H9 (cell line): Measurements from ENCODE around the gene INTS1. TPM values are rescaled to one million over a fixed set of nuclear protein-coding genes. Genes with fewer than 3 reads are reported as not detected.

ENCODE experiments used
- DNase-seq: peaks from one replicate; pipeline ENCODE4 v3.0.0-alpha.2; 2017
- H2AFZ ChIP-seq: one replicate; pipeline ENCODE4 v1.6.1; 2013; ENCODE audit warnings: mild to moderate bottlenecking, low read length, control low read depth, moderate library complexity
- H2AK5ac ChIP-seq: 2 replicates; pipeline ENCODE4 v1.6.1; 2013; ENCODE audit warnings: low read length, control low read depth, mixed read lengths; ENCODE audit not compliant: insufficient read length
- H2BK120ac ChIP-seq: one replicate; pipeline ENCODE4 v1.6.1; 2013; ENCODE audit warnings: low read depth, mild to moderate bottlenecking, low read length, control low read depth, inconsistent platforms; ENCODE audit not compliant: poor library complexity, severe bottlenecking
- H2BK12ac ChIP-seq: 2 replicates; pipeline ENCODE4 v1.6.1; 2013; ENCODE audit warnings: low read length, control low read depth, mixed read lengths, low read depth; ENCODE audit not compliant: insufficient read length
- H2BK15ac ChIP-seq: 2 replicates; pipeline ENCODE4 v1.6.1; 2013; ENCODE audit warnings: low read depth, low read length, control low read depth
- H2BK20ac ChIP-seq: one replicate; pipeline ENCODE4 v1.6.1; 2013; ENCODE audit warnings: low read depth, mild to moderate bottlenecking, low read length, control low read depth, inconsistent platforms; ENCODE audit not compliant: poor library complexity, severe bottlenecking
- H2BK5ac ChIP-seq: 2 replicates; pipeline ENCODE4 v1.6.1; 2013; ENCODE audit warnings: low read length, control low read depth, mixed read lengths; ENCODE audit not compliant: insufficient read length
- H3K14ac ChIP-seq: 2 replicates; pipeline ENCODE4 v1.6.1; 2013; ENCODE audit warnings: low read length, control low read depth; ENCODE audit not compliant: insufficient read depth
- H3K18ac ChIP-seq: 2 replicates; pipeline ENCODE4 v1.6.1; 2013; ENCODE audit warnings: low read depth, mild to moderate bottlenecking, mixed read lengths, low read length, control low read depth; ENCODE audit not compliant: insufficient read length
- H3K23ac ChIP-seq: 2 replicates; pipeline ENCODE4 v1.6.1; 2013; ENCODE audit warnings: low read length, control low read depth, mixed read lengths, low read depth; ENCODE audit not compliant: insufficient read length
- H3K23me2 ChIP-seq: 2 replicates; pipeline ENCODE4 v1.6.1; 2013; ENCODE audit warnings: low read depth, mild to moderate bottlenecking, mixed read lengths, low read length, control low read depth; ENCODE audit not compliant: insufficient read length, poor library complexity, severe bottlenecking
- H3K27ac ChIP-seq: 2 replicates; pipeline ENCODE4 v1.5.1; 2013; ENCODE audit warnings: low read length, control low read depth, mixed read lengths, low read depth; ENCODE audit not compliant: insufficient read length
- H3K27me3 ChIP-seq: 2 replicates; pipeline ENCODE4 v1.6.1; 2013; ENCODE audit warnings: low read length, control low read depth, inconsistent platforms; ENCODE audit not compliant: insufficient read depth
- H3K4ac ChIP-seq: 2 replicates; pipeline ENCODE4 v1.6.1; 2013; ENCODE audit warnings: low read depth, mild to moderate bottlenecking, control low read depth, inconsistent platforms, low read length, moderate library complexity
- H3K4me1 ChIP-seq: 2 replicates; pipeline ENCODE4 v1.6.1; 2013; ENCODE audit warnings: low read length, control low read depth, inconsistent platforms; ENCODE audit not compliant: insufficient read depth
- H3K4me2 ChIP-seq: 2 replicates; pipeline ENCODE4 v1.6.1; 2013; ENCODE audit warnings: low read length, control low read depth, mixed read lengths; ENCODE audit not compliant: insufficient read length, insufficient read depth
- H3K56ac ChIP-seq: 2 replicates; pipeline ENCODE4 v1.6.1; 2013; ENCODE audit warnings: low read depth, mild to moderate bottlenecking, mixed read lengths, low read length, control low read depth; ENCODE audit not compliant: insufficient read length
- H3K79me1 ChIP-seq: 2 replicates; pipeline ENCODE4 v1.6.1; 2013; ENCODE audit warnings: low read depth, mild to moderate bottlenecking, moderate library complexity, low read length, control low read depth, inconsistent platforms; ENCODE audit not compliant: insufficient read depth, poor library complexity, severe bottlenecking
- H3K79me2 ChIP-seq: 2 replicates; pipeline ENCODE4 v1.6.1; 2013; ENCODE audit warnings: low read length, control low read depth, inconsistent platforms; ENCODE audit not compliant: insufficient read depth
- H3K9ac ChIP-seq: 2 replicates; pipeline ENCODE4 v1.6.1; 2013; ENCODE audit warnings: low read length, control low read depth, mixed read lengths; ENCODE audit not compliant: insufficient read length; ENCODE audit errors: extremely low read depth
- H3K9me3 ChIP-seq: one replicate; pipeline ENCODE4 v1.6.1; 2013; ENCODE audit warnings: low read depth, low read length, inconsistent platforms; ENCODE audit not compliant: control insufficient read depth
- H3T11ph ChIP-seq: one replicate; pipeline ENCODE4 v1.6.1; 2013; ENCODE audit warnings: mild to moderate bottlenecking, low read length, control low read depth, inconsistent platforms
- H4K20me1 ChIP-seq: one replicate; pipeline ENCODE4 v1.6.1; 2013; ENCODE audit not compliant: control insufficient read depth, insufficient read length, insufficient read depth
- H4K5ac ChIP-seq: 2 replicates; pipeline ENCODE4 v1.6.1; 2013; ENCODE audit warnings: low read depth, mild to moderate bottlenecking, mixed read lengths, low read length, control low read depth; ENCODE audit not compliant: insufficient read length
- H4K8ac ChIP-seq: replicated peaks from 2 replicates; pipeline ENCODE4 v1.6.1; 2013; ENCODE audit warnings: low read length, control low read depth, mixed read lengths, low read depth; ENCODE audit not compliant: insufficient read length
- H4K91ac ChIP-seq: 2 replicates; pipeline ENCODE4 v1.6.1; 2013; ENCODE audit warnings: low read depth, mild to moderate bottlenecking, moderate library complexity, mixed read lengths, low read length, control low read depth; ENCODE audit not compliant: insufficient read length
- H3K27ac Mint-ChIP-seq, 3 experiments: 2 replicates in 2 of 3; 3 replicates in 1 of 3; pipeline ENCODE4 v1.8.0; 2020 to 2021; ENCODE audit warnings: mixed read lengths in 3 of 3, mild to moderate bottlenecking in 1 of 3, moderate library complexity in 1 of 3
- H3K27me3 Mint-ChIP-seq: 2 replicates; pipeline ENCODE4 v1.8.0; 2021; ENCODE audit warnings: low read depth, mild to moderate bottlenecking, moderate library complexity, mixed read lengths
- H3K36me3 Mint-ChIP-seq, 3 experiments: 2 replicates in 2 of 3; 3 replicates in 1 of 3; pipeline ENCODE4 v1.8.0; 2020 to 2021; ENCODE audit warnings: low read depth in 3 of 3, mixed read lengths in 3 of 3; ENCODE audit not compliant: insufficient read depth in 1 of 3
- H3K4me1 Mint-ChIP-seq, 2 experiments: 2 replicates each; pipeline ENCODE4 v1.8.0; 2020; ENCODE audit warnings: mixed read lengths in 2 of 2
- H3K4me3 Mint-ChIP-seq, 2 experiments: 2 replicates in 1 of 2; 3 replicates in 1 of 2; pipeline ENCODE4 v1.8.0; 2020 to 2021; ENCODE audit warnings: mild to moderate bottlenecking in 2 of 2, mixed read lengths in 2 of 2, moderate library complexity in 1 of 2
- H3K9me3 Mint-ChIP-seq, 2 experiments: 2 replicates in 1 of 2; 3 replicates in 1 of 2; pipeline ENCODE4 v1.8.0; 2020; ENCODE audit warnings: mild to moderate bottlenecking in 2 of 2, mixed read lengths in 2 of 2, moderate library complexity in 1 of 2
- CTCF ChIP-seq: fragments of 200-600 bp; sonication (generic); conservative IDR thresholded peaks from 3 replicates; pipeline ENCODE4 v1.8.0; 2021; ENCODE audit warnings: antibody characterized with exemption, mild to moderate bottlenecking
- WGBS: extraction: QIAGEN DNeasy Blood & Tissue Kit; methylation state at CpG from one replicate; pipeline ENCODE4 v1.1.7; 2013; ENCODE audit warnings: missing lambda C conversion rate, low lambda C conversion rate, mixed read lengths; ENCODE audit not compliant: insufficient read length; ENCODE audit errors: extremely low coverage; 5-methylcytosine and 5-hydroxymethylcytosine counted together
- total RNA-seq: library from RNA; stranded (reverse); gene quantifications from 2 replicates; pipeline ENCODE4 v1.2.1, GENCODE V29; 2021

INTS1 gene
- total RNA-seq, 1 experiment from 2014 or later = 133 TPM

DNA sequence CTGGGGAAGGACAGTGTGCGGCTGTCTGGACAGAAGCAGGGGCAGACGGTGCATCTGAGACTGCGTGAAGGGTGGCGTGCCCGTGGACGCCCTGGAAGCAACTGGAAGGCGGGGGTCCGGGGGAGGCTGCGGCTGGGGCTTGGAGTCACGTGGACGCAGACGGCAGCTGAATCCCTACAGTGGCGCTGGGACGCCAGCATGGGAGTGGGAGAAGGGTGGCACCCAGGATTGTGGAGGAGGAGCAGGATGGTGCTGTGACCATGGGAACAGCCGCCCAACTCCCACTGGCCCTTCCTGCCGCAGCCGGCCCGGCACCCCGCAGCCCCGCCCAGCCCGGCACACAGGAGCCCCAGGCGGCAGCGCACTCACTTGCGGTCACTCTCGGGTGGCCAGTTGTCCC is 9.7 kb downstream of the INTS1 start:
- Histone ChIP-seq H2BK120ac (no peak overlapping the region), H3T11ph (no peak overlapping the region), H2BK20ac (no peak overlapping the region), H3K79me1 (no peaks in the 10 kb centered on the region), H3K18ac (no peak overlapping the region), H2BK15ac (no peak overlapping the region), H3K14ac (no peak overlapping the region), H3K4ac (no peak overlapping the region), H3K9me3 (no peaks in the 10 kb centered on the region), H3K4me1 (no peaks in the 10 kb centered on the region), H3K23ac (no peak overlapping the region), H3K79me2 (no peaks in the 10 kb centered on the region), H4K8ac (no peak overlapping the region), H2AK5ac (no peak overlapping the region), H3K4me2 (no peak overlapping the region), H4K5ac (no peak overlapping the region), H4K20me1 (peaks cover 3% of the 10 kb centered on the region), H3K27ac (no peak overlapping the region), H4K91ac (no peak overlapping the region), H2BK12ac (no peak overlapping the region), H2BK5ac (no peak overlapping the region), H3K27me3 (no peaks in the 10 kb centered on the region), H3K56ac (no peak overlapping the region), H3K23me2 (no peaks in the 10 kb centered on the region), H3K9ac (no peak overlapping the region), H2AFZ (no peak overlapping the region)
- peaks cover 19 to 70% (median 60%) of the 10 kb centered on the region in 3 experiments; a peak in 6 of 7 replicates for H3K36me3 Mint-ChIP-seq
- WGBS = no CpG with 5 or more reads among the region's 25 CpGs
- H3K27ac Mint-ChIP-seq = no peak overlapping the region
- H3K4me1 Mint-ChIP-seq = no peaks in the 10 kb centered on the region
- no peak for DNase-seq
- no peak overlapping the region for H3K4me3 Mint-ChIP-seq
- no peaks in the 10 kb centered on the region for H3K27me3 Mint-ChIP-seq
- TF ChIP-seq CTCF = no peak
- no peaks in the 10 kb centered on the region for H3K9me3 Mint-ChIP-seq
